ENCODE data around the gene CPN2. TPM values are rescaled to one million over a fixed set of nuclear protein-coding genes. Genes with fewer than 3 reads are reported as not detected.
A peak's percentile ranks its signal among the peaks of the same experiment; 100 is the strongest.

CPN2 gene
- total RNA-seq, 2 donors from 2014 or later, result not detected

DNA sequence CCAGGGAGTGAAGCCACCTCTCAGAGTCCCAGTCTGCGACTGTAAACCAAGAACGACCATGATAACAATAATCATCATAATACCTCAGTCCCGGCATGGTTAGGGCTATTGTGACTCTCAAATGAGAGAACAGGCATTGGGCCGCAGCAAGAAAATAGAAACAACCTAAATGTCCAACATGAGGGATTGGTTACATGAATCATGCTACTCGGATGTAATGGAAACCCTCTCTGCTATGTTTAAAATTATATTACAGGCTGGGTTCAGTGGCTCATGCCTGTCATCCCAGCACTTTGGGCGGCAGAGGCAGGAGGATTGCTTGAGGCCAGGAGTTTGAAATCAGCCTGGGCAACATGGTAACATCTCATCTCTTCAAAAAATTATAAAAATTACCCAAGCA lies 2.8 kb downstream of the CPN2 start:
- H3K27ac ChIP-seq, result no peak overlapping the region
- H3K4me3 ChIP-seq, result no peak overlapping the region
- H3K27me3 ChIP-seq, result no peaks in the 10 kb centered on the region
- H3K4me1 ChIP-seq, result no peaks in the 10 kb centered on the region
- DNase-seq (ENCODE audit: low spot score), result no peak
- TF ChIP-seq, protein P1, sequence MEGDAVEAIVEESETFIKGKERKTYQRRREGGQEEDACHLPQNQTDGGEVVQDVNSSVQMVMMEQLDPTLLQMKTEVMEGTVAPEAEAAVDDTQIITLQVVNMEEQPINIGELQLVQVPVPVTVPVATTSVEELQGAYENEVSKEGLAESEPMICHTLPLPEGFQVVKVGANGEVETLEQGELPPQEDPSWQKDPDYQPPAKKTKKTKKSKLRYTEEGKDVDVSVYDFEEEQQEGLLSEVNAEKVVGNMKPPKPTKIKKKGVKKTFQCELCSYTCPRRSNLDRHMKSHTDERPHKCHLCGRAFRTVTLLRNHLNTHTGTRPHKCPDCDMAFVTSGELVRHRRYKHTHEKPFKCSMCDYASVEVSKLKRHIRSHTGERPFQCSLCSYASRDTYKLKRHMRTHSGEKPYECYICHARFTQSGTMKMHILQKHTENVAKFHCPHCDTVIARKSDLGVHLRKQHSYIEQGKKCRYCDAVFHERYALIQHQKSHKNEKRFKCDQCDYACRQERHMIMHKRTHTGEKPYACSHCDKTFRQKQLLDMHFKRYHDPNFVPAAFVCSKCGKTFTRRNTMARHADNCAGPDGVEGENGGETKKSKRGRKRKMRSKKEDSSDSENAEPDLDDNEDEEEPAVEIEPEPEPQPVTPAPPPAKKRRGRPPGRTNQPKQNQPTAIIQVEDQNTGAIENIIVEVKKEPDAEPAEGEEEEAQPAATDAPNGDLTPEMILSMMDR (IDR thresholded peaks at IDR 0.05), result no peak
- no peaks in the 10 kb centered on the region for H3K9me3 ChIP-seq
- no peaks in the 10 kb centered on the region for H3K36me3 ChIP-seq

GRCh38 chr3:194346621-194347020 lies 4.5 kb downstream of the CPN2 start:
- no peaks in the 10 kb centered on the region for H3K9me3 ChIP-seq
- H3K36me3 ChIP-seq, result no peaks in the 10 kb centered on the region
- no peaks in the 10 kb centered on the region for H3K4me1 ChIP-seq
- DNase-seq (ENCODE audit: low spot score), result no peak
- no peak overlapping the region for H3K4me3 ChIP-seq
- no peak overlapping the region for H3K27ac ChIP-seq
- TF ChIP-seq, protein P1 (IDR thresholded peaks at IDR 0.05), result no peak
- H3K27me3 ChIP-seq, result no peaks in the 10 kb centered on the region

- TF ChIP-seq, protein P1 (IDR thresholded peaks at IDR 0.05), result no peak
- no peaks in the 10 kb centered on the region for H3K27me3 ChIP-seq
- no peaks in the 10 kb centered on the region for H3K9me3 ChIP-seq
Measured at GRCh38 chr3:194346035-194346434, 5.1 kb downstream of the CPN2 start.

DNA sequence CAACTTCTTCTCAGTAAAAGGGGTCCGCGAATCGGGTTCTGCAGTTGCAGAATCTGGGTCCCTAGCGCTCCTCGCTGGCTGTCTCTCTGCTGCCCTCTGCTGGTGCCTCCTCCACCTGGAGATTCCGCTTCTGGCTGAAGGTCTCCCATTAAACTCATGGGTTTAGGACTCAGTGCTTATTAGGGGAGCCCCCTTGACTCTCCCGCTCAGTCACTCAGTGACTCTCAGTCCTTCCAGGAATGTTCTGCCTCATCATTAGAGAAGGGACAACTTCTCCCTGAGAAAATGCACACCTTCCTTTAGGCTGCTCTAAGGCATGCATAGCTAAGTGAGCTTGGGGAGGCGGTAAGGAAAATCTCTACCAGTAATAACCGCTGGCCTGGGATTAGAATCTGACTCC lies 7.1 kb downstream of the CPN2 start:
- no peak overlapping the region for H3K27ac ChIP-seq
- H3K36me3 ChIP-seq, result no peaks in the 10 kb centered on the region
- no peaks in the 10 kb centered on the region for H3K9me3 ChIP-seq
- TF ChIP-seq, protein P1 (IDR thresholded peaks at IDR 0.05), result peak; percentile 93 to 98
- H3K4me3 ChIP-seq, result no peak overlapping the region
- no peaks in the 10 kb centered on the region for H3K27me3 ChIP-seq
- no peaks in the 10 kb centered on the region for H3K4me1 ChIP-seq
- DNase-seq (ENCODE audit: low spot score), result peak; percentile 81

More at GRCh38 chr3:194346035-194346434, 5.1 kb downstream of the CPN2 start:
- no peak for DNase-seq (ENCODE audit: low spot score)
- no peak overlapping the region for H3K4me3 ChIP-seq
- H3K36me3 ChIP-seq, result no peaks in the 10 kb centered on the region
- H3K27ac ChIP-seq, result no peak overlapping the region
- no peaks in the 10 kb centered on the region for H3K4me1 ChIP-seq

DNA sequence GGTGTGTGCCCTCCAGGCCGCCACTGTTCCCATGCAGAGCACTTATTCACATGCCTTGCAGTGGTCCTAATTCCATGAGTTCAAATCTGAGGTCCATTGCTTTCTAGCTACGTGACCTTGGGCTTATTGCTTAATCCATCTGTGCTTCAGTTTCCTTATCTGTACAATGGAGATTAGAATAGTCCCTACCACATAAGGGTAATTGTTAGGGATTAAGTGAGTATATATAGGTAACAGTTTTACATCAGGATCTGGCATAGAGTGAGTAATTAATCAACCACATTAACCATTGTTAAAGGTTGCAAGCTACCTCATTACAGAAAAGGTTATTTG lies 7.6 kb downstream of the CPN2 start:
- H3K4me1 ChIP-seq, result no peaks in the 10 kb centered on the region
- H3K27ac ChIP-seq, result no peak overlapping the region
- H3K4me3 ChIP-seq, result no peak overlapping the region
- TF ChIP-seq, protein P1 (IDR thresholded peaks at IDR 0.05), result no peak
- no peaks in the 10 kb centered on the region for H3K36me3 ChIP-seq
- H3K9me3 ChIP-seq, result no peaks in the 10 kb centered on the region
- H3K27me3 ChIP-seq, result no peaks in the 10 kb centered on the region
- DNase-seq (ENCODE audit: low spot score), result no peak

DNA sequence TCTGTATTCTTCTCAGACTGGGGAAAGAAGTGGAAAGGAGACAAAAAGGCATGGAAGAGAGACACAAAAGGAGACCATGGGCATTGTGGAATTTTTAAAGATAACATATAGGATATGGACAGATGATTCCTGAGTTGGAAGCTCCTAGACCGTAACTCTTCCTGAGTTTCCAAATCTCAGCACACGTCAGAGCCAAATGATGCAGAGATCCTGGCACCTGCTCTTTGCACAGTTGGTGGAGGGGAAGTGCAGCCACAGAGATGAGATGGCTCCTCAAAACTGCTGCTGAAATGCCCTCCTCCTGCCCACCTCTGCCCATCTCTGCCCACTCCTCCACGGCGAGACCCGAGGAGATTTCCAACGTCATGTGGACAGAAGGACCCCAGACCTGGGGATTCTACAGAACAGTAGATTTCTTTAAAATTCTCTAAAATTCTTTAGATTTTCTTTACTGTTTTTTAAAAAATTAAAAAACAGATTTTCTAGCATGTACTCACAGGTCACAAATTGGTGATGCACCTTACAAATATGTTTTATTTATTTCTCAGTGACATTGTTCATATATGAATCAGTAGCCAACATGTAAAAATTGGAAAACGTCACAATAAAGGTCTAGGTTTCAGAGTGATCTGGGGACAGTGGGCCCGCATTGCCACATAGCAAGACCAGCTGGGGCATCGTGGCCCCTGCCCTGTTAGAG lies 8.1 kb downstream of the CPN2 start:
- H3K36me3 ChIP-seq, result no peaks in the 10 kb centered on the region
- no peak overlapping the region for H3K27ac ChIP-seq
- no peaks in the 10 kb centered on the region for H3K9me3 ChIP-seq
- TF ChIP-seq, protein P1 (IDR thresholded peaks at IDR 0.05), result no peak
- H3K4me1 ChIP-seq, result no peaks in the 10 kb centered on the region
- H3K27me3 ChIP-seq, result no peaks in the 10 kb centered on the region
- H3K4me3 ChIP-seq, result no peak overlapping the region
- no peak for DNase-seq (ENCODE audit: low spot score)

All from right atrium auricular region (tissue), 2 donors.